GM12878 (cell line): ENCODE measurements around the gene GTF2A1. TPM values are rescaled to one million over a fixed set of nuclear protein-coding genes. Genes with fewer than 3 reads are reported as not detected.

ENCODE experiments used
- ATAC-seq: fragments of 200-7000 bp; cut with Tn5 transposase; 3 replicates; pipeline ENCODE4 v1.9.1; 2020; ENCODE audit warnings: mild to moderate bottlenecking, moderate library complexity
- Bru-seq: library from RNA; stranded (reverse); fragments of 400-500 nt; gene quantifications from one replicate; lab custom pipeline; 2021; lab: Mats Ljungman, UMichigan
- BruChase-seq, 2 experiments: library from RNA; stranded (reverse); fragments of 400-500 nt; gene quantifications; one replicate each; lab custom pipeline; 2021; lab: Mats Ljungman, UMichigan
- BruUV-seq: library from RNA; stranded (reverse); fragments of 400-500 nt; replicated peaks from 2 replicates; lab custom pipeline; 2021; lab: Mats Ljungman, UMichigan
- CTCF ChIA-PET: fragments of 300-600 bp; sonication (Branson Sonifier 250); formaldehyde crosslinking; extraction: SDS; loops from one replicate; lab custom pipeline; 2021; ENCODE audit warnings: inconsistent platforms; lab: Yijun Ruan, JAX
- POLR2A ChIA-PET: fragments of 350-600 bp; formaldehyde crosslinking; extraction: SDS; loops from one replicate; lab custom pipeline; 2021; ENCODE audit warnings: inconsistent platforms; lab: Charles Lee
- RAD21 ChIA-PET: fragments of 300-600 bp; sonication (Branson Sonifier 250); formaldehyde crosslinking; loops from one replicate; lab custom pipeline; 2023; ENCODE audit warnings: antibody characterized with exemption; ENCODE audit not compliant: unreplicated experiment; lab: Charles Lee
- SMC1A ChIA-PET: fragments of 300-600 bp; sonication (Branson Sonifier 250); formaldehyde crosslinking; loops from one replicate; lab custom pipeline; 2023; ENCODE audit not compliant: unreplicated experiment, uncharacterized antibody; lab: Charles Lee
- DNase-seq: peaks from one replicate; pipeline ENCODE4 v3.0.0-alpha.2; 2011; ENCODE audit warnings: low read depth, low spot score
- FAIRE-seq: peaks from 3 replicates; lab custom pipeline; 2011; peaks lifted over from hg19 to GRCh38; lab: Jason Lieb, UNC
- H2AFZ ChIP-seq: 2 replicates; pipeline ENCODE4 v1.6.0; 2011; ENCODE audit warnings: low read depth, low read length, control low read depth; ENCODE audit not compliant: control insufficient read depth
- H3K27ac ChIP-seq: 2 replicates; pipeline ENCODE4 v1.5.1; 2011; ENCODE audit warnings: control low read depth; ENCODE audit not compliant: control insufficient read depth, insufficient read depth
- H3K27me3 ChIP-seq, 2 experiments: replicated peaks in 1 of 2; 2 replicates each; pipeline versions ENCODE4 v1.6.0 to v1.6.1; 2011; ENCODE audit warnings: low read length in 1 of 2; ENCODE audit not compliant: control insufficient read depth in 2 of 2, insufficient read depth in 2 of 2
- H3K36me3 ChIP-seq, 2 experiments: 2 replicates each; pipeline ENCODE4 v1.5.1; 2011; ENCODE audit warnings: low read length in 1 of 2; ENCODE audit not compliant: control insufficient read depth in 2 of 2, insufficient read depth in 2 of 2
- H3K4me1 ChIP-seq: 2 replicates; pipeline ENCODE4 v1.6.1; 2011; ENCODE audit warnings: mild to moderate bottlenecking, low read length, moderate library complexity, mixed read lengths; ENCODE audit not compliant: control insufficient read depth, insufficient read depth
- H3K4me2 ChIP-seq: 2 replicates; pipeline ENCODE4 v1.6.0; 2011; ENCODE audit warnings: control low read depth; ENCODE audit not compliant: control insufficient read depth, insufficient read depth
- H3K4me3 ChIP-seq: fragments of 200-600 bp; sonication (generic); 2 replicates; pipeline ENCODE4 v1.5.1; 2016
- H3K79me2 ChIP-seq: 2 replicates; pipeline ENCODE4 v1.6.0; 2011; ENCODE audit warnings: low read length; ENCODE audit not compliant: control insufficient read depth, insufficient read depth
- H3K9ac ChIP-seq: 2 replicates; pipeline ENCODE4 v1.8.0; 2011; ENCODE audit warnings: low read length, control low read depth, mixed read lengths; ENCODE audit not compliant: control insufficient read depth, insufficient read depth
- H3K9me3 ChIP-seq: replicated peaks from 3 replicates; pipeline ENCODE4 v1.5.1; 2011; ENCODE audit warnings: mild to moderate bottlenecking, low read length; ENCODE audit not compliant: control insufficient read depth, insufficient read depth
- H4K20me1 ChIP-seq: 2 replicates; pipeline ENCODE4 v1.6.0; 2011; ENCODE audit not compliant: control insufficient read depth, insufficient read depth
- ETV6 ChIP-seq, 2 experiments: fragments of 450-650 bp in 1 of 2; IDR thresholded peaks in 1 of 2; conservative IDR thresholded peaks in 1 of 2; 2 replicates each; pipeline ENCODE4 v1.6.1; 2014; ENCODE audit warnings: antibody characterized with exemption in 1 of 2, borderline replicate concordance in 1 of 2, low read depth in 1 of 2, mild to moderate bottlenecking in 1 of 2, moderate library complexity in 1 of 2
- LARP7 ChIP-seq: fragments of 450-650 bp; IDR thresholded peaks from 2 replicates; pipeline ENCODE4 v1.6.1; 2017; ENCODE audit warnings: mild to moderate bottlenecking
- SMAD1 ChIP-seq: fragments of 450-650 bp; IDR thresholded peaks from 2 replicates; pipeline ENCODE4 v1.6.1; 2018; ENCODE audit warnings: mild to moderate bottlenecking, low read depth; ENCODE audit not compliant: partially characterized antibody
- SP1 ChIP-seq: IDR thresholded peaks from one replicate; pipeline ENCODE4 v1.6.1; 2011; ENCODE audit warnings: low read depth, low read length
- STAT1 ChIP-seq: fragments of 450-650 bp; conservative IDR thresholded peaks from 2 replicates; pipeline ENCODE4 v1.6.1; 2014; ENCODE audit warnings: antibody characterized with exemption, mild to moderate bottlenecking
- SUZ12 ChIP-seq: fragments of 200-600 bp; sonication (generic); IDR thresholded peaks from one replicate; pipeline ENCODE4 v1.6.1; 2018; ENCODE audit warnings: antibody characterized with exemption, mild to moderate bottlenecking; ENCODE audit not compliant: unreplicated experiment
- TCF7 ChIP-seq: IDR thresholded peaks from 2 replicates; pipeline ENCODE4 v1.6.1; 2014; ENCODE audit warnings: antibody characterized with exemption, borderline replicate concordance
- YY1 ChIP-seq: IDR thresholded peaks from 2 replicates; pipeline ENCODE4 v1.6.1; 2011; ENCODE audit warnings: low read depth, mild to moderate bottlenecking, low read length
- ZBTB33 ChIP-seq: fragments of 450-650 bp; IDR thresholded peaks from 2 replicates; pipeline ENCODE4 v1.6.1; 2017; ENCODE audit warnings: mild to moderate bottlenecking
- WGBS: methylation state at CpG from one replicate; pipeline ENCODE4 v1.1.6; 2016; ENCODE audit warnings: low lambda C conversion rate; ENCODE audit not compliant: insufficient replicate concordance, insufficient coverage; ENCODE audit errors: missing lambda C conversion rate; 5-methylcytosine and 5-hydroxymethylcytosine counted together
- in situ Hi-C: fragments of 300-500 bp; cut with MboI; formaldehyde crosslinking; loops from 9 replicates; pipeline ENCODE4 v1.14.3; 2018; ENCODE audit warnings: mixed read lengths
- intact Hi-C: fragments of 100-400 bp; cut with micrococcal nuclease; formaldehyde crosslinking; loops from one replicate; pipeline ENCODE4 v1.14.2; 2022; ENCODE audit not compliant: unreplicated experiment
- long read RNA-seq, 2 experiments: library from polyadenylated mRNA; unstranded; transcript quantifications; one replicate each; pipeline ENCODE4 v2.0.0, GENCODE V29; 2019 to 2020
- polyA minus RNA-seq, 3 experiments: library from RNA; depleted of rRNA, polyadenylated mRNA; stranded (reverse); fragments of >200 nt; gene quantifications; 2 replicates each; pipeline ENCODE4 v1.2.3, GENCODE V29; 2011
- polyA plus RNA-seq, 11 experiments: library from polyadenylated mRNA; depleted of rRNA in 4 of 11; unstranded in 6 of 11; stranded (reverse) in 5 of 11; fragments of >200 nt; fragmentation: Nextera tagmentation in 4 of 11; fragmentation: Illumina TruSeq in 1 of 11; extraction: Ambion mirVana in 4 of 11; extraction: Trizol in 1 of 11; gene quantifications; 1 replicate in 1 of 11; 2 replicates in 10 of 11; pipeline versions ENCODE4 v1.2.1 to v1.2.3, GENCODE V29; 2011 to 2016; ENCODE audit warnings: inconsistent platforms in 2 of 11, missing spikeins in 2 of 11, low read depth in 1 of 11
- total RNA-seq, 4 experiments: library from RNA; depleted of rRNA in 3 of 4; stranded (reverse); fragments of >200 nt in 3 of 4; fragmentation: Illumina TruSeq in 1 of 4; extraction: Trizol in 1 of 4; gene quantifications; 2 replicates each; pipeline versions ENCODE4 v1.2.1 to v1.2.3, GENCODE V29; 2013 to 2021
- TF ChIP-seq, protein P1 (sequence below): fragments of 450-650 bp; formaldehyde crosslinking; IDR thresholded peaks from 2 replicates; pipeline ENCODE4 v1.4.0; 2022; ENCODE audit warnings: mild to moderate bottlenecking, moderate library complexity

GTF2A1 gene
- 23.7 and 27.5 TPM in 2 replicates for total RNA-seq (2013; cell fraction: nucleolus; rRNA removed)
- total RNA-seq (2014; rRNA removed) (15.9 and 17.6 TPM in 2 replicates), total RNA-seq (2014; rRNA removed; fragmentation: Illumina TruSeq; extraction: Trizol) (14.2 and 16.4 TPM in 2 replicates), total RNA-seq (2021) (23.7 and 26.8 TPM in 2 replicates), polyA plus RNA-seq (2011; rRNA removed) (19.7 and 28.7 TPM in 2 replicates), polyA plus RNA-seq (2014; fragmentation: Illumina TruSeq; extraction: Trizol) (15.6 and 19.8 TPM in 2 replicates), polyA plus RNA-seq (2014; fragmentation: Nextera tagmentation; extraction: Ambion mirVana) (1 to 10 TPM; 3.5 to 5.1 TPM), polyA plus RNA-seq (2014; rRNA removed) (17.9 and 18.5 TPM in 2 replicates), polyA plus RNA-seq (2016; fragmentation: Nextera tagmentation; extraction: Ambion mirVana) (1 to 10 TPM; 2.5 to 2.9 TPM), polyA minus RNA-seq (2011; rRNA and poly(A)+ RNA removed) (43.7 and 75.0 TPM in 2 replicates), Bru-seq, nascent RNA (percentile 90 among the genes with signal in this experiment), BruChase-seq, experiment 1, labeled RNA remaining after a 6-hour chase (percentile 90 among the genes with signal in this experiment), BruChase-seq, experiment 2, labeled RNA remaining after a 2-hour chase (percentile 94 among the genes with signal in this experiment)
- 7.1 TPM for polyA plus RNA-seq (2011; ENCODE audit: low read depth)
- polyA plus RNA-seq (2011; cell fraction: cytosol; rRNA removed): 14.9 and 20.2 TPM in 2 replicates
- 9.4 and 12.6 TPM in 2 replicates for polyA plus RNA-seq (2011; cell fraction: nucleus; rRNA removed)
- 10.3 and 13.0 TPM in 2 replicates for polyA plus RNA-seq (2012)
- polyA minus RNA-seq (2011; cell fraction: cytosol; rRNA and poly(A)+ RNA removed): 19.8 and 26.3 TPM in 2 replicates
- 7.3 and 11.6 TPM in 2 replicates for polyA minus RNA-seq (2011; cell fraction: nucleus; rRNA and poly(A)+ RNA removed)
- long read RNA-seq, experiment 1, full-length matches to known transcripts: 2 of 4 reads
- long read RNA-seq, experiment 1, partial matches to known transcripts: 0 of 4 reads
- long read RNA-seq, experiment 1, other reads (novel, unspliced or antisense): 2 of 4 reads
- long read RNA-seq, experiment 2, full-length matches to known transcripts: 5 of 18 reads
- long read RNA-seq, experiment 2, partial matches to known transcripts: 4 of 18 reads
- long read RNA-seq, experiment 2, other reads (novel, unspliced or antisense): 9 of 18 reads

- POLR2A ChIA-PET: interaction anchor here (0.6 to 2.1 kb wide), 13 partner anchors 13 to 854 kb away, joined by 3 to 8 read pairs (median 4); partner anchors contain the start of genes CEP128 and SEL1L
- FAIRE-seq: peak; percentile 74
- Histone ChIP-seq H3K4me3 (peak within 1 kb of the TSS; percentile 85), H2AFZ (peak within 1 kb of the TSS; percentile 89), H3K4me1 (0 out of 2 replicates have a peak, but pooled peaks cover 3% of the 10 kb centered on the region), H3K36me3 (peaks cover 0 to 2% of the 10 kb centered on the region in 2 experiments; a peak in 2 of 4 replicates), H3K79me2 (peaks cover 40% of the 10 kb centered on the region), H3K9me3 (no peaks in the 10 kb centered on the region; the same call in 2 of the 3 replicates), H3K27me3 (no peaks in the 10 kb centered on the region), H3K27ac (peak within 1 kb of the TSS; percentile 98), H4K20me1 (no peaks in the 10 kb centered on the region), H3K9ac (peak within 1 kb of the TSS; percentile 98), H3K4me2 (peak within 1 kb of the TSS; percentile 77)
- SMC1A ChIA-PET: interaction anchor here (0.8 to 1.8 kb wide), 4 partner anchors 9 to 232 kb away, joined by 3 to 7 read pairs (median 4); no protein-coding TSS in a partner anchor
- peak; percentile 82 for DNase-seq
- CTCF ChIA-PET: interaction anchor here (1.0 to 1.5 kb wide), 2 partner anchors 50 to 224 kb away, joined by 3 to 5 read pairs; no protein-coding TSS in a partner anchor
- intact Hi-C loops: loop anchor here (2.0 kb wide), 1 partner anchor 250 kb away; no protein-coding TSS in a partner anchor
- WGBS: under 1% methylated on average over 66 of the region's 84 CpGs
- no TSS peak for BruUV-seq
- in situ Hi-C loops: no loop called here
- peak; percentile 84 for ATAC-seq
- RAD21 ChIA-PET: interaction anchor here (0.7 to 1.6 kb wide), 3 partner anchors 9 to 51 kb away, joined by 3 to 4 read pairs (median 3); no protein-coding TSS in a partner anchor
- TF ChIP-seq SP1 (peak; percentile 46), TCF7 (no peak), ETV6 (conservative IDR thresholded peaks at IDR 0.05 in 1 of 2, IDR thresholded peaks at IDR 0.05 in 1 of 2; ENCODE audit: borderline replicate concordance in 1 of 2, low read depth in 1 of 2) (peak in 1 of 2 experiments; percentile 34; a peak in 1 of 4 replicates), STAT1 (0 out of 2 replicates have a peak, but pooled peaks have one; percentile 26), LARP7 (peak; percentile 69), YY1 (peak; percentile 96), ZBTB33 (no peak), SMAD1 (no peak), SUZ12 (no peak)
- TF ChIP-seq, protein P1, sequence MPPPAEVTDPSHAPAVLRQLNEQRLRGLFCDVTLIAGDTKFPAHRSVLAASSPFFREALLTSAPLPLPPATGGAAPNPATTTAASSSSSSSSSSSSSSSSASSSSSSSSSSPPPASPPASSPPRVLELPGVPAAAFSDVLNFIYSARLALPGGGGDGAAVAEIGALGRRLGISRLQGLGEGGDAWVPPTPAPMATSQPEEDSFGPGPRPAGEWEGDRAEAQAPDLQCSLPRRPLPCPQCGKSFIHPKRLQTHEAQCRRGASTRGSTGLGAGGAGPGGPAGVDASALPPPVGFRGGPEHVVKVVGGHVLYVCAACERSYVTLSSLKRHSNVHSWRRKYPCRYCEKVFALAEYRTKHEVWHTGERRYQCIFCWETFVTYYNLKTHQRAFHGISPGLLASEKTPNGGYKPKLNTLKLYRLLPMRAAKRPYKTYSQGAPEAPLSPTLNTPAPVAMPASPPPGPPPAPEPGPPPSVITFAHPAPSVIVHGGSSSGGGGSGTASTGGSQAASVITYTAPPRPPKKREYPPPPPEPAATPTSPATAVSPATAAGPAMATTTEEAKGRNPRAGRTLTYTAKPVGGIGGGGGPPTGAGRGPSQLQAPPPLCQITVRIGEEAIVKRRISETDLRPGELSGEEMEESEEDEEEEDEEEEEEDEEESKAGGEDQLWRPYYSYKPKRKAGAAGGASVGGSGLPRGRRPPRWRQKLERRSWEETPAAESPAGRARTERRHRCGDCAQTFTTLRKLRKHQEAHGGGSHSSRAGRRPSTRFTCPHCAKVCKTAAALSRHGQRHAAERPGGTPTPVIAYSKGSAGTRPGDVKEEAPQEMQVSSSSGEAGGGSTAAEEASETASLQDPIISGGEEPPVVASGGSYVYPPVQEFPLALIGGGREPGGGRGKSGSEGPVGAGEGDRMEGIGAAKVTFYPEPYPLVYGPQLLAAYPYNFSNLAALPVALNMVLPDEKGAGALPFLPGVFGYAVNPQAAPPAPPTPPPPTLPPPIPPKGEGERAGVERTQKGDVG (CRISPR knock-in tag): peak; percentile 73; the same call in 1 of the 2 replicates
Measured at GRCh38 chr14:81220830-81221578, at the start of gene GTF2A1. Gene GTF2A1, minus strand, starts transcription at chr14:81220959. Its CDS starts 441 bp downstream, at chr14:81220518.
